Endothelial cell (in vitro differentiated cells): ENCODE results near the gene TIMM8B. TPM values are rescaled to one million over a fixed set of nuclear protein-coding genes. Genes with fewer than 3 reads are reported as not detected.
"Not testable (repeated sequence)": the region's sequence is repeated elsewhere in the genome, so short reads cannot be mapped to it uniquely, and the experiment has no call there.

Experiments used
- DNase-seq: peaks from one replicate; pipeline ENCODE4 v3.0.0; 2021; ENCODE audit warnings: low spot score
- H3K27ac Mint-ChIP-seq: one replicate; pipeline ENCODE4 v1.8.0; 2021; ENCODE audit warnings: mixed read lengths, inconsistent platforms; ENCODE audit not compliant: unreplicated experiment
- H3K27me3 Mint-ChIP-seq: one replicate; pipeline ENCODE4 v1.8.0; 2021; ENCODE audit warnings: mild to moderate bottlenecking, moderate library complexity, mixed read lengths, inconsistent platforms; ENCODE audit not compliant: unreplicated experiment
- H3K36me3 Mint-ChIP-seq: one replicate; pipeline ENCODE4 v1.8.0; 2021; ENCODE audit warnings: mild to moderate bottlenecking, low read depth, mixed read lengths, inconsistent platforms; ENCODE audit not compliant: unreplicated experiment
- H3K4me1 Mint-ChIP-seq: one replicate; pipeline ENCODE4 v1.8.0; 2021; ENCODE audit warnings: mild to moderate bottlenecking, mixed read lengths, inconsistent platforms; ENCODE audit not compliant: unreplicated experiment
- H3K4me3 Mint-ChIP-seq: one replicate; pipeline ENCODE4 v1.8.0; 2021; ENCODE audit warnings: mild to moderate bottlenecking, mixed read lengths, inconsistent platforms; ENCODE audit not compliant: unreplicated experiment
- H3K9me3 Mint-ChIP-seq: one replicate; pipeline ENCODE4 v1.8.0; 2021; ENCODE audit warnings: mixed read lengths, inconsistent platforms; ENCODE audit not compliant: unreplicated experiment
- CTCF ChIP-seq: fragments of 200-600 bp; sonication (generic); IDR thresholded peaks from one replicate; pipeline ENCODE4 v1.5.0; 2021; ENCODE audit warnings: antibody characterized with exemption; ENCODE audit not compliant: unreplicated experiment
- total RNA-seq: library from RNA; stranded (reverse); fragmentation: NEBNext Ultra II Directional; extraction: Animal tissue kit (Norgen Biotek cat#: 25700); gene quantifications from one replicate; pipeline ENCODE4 v1.2.1, GENCODE V29; 2021; ENCODE audit not compliant: unreplicated experiment

The TIMM8B gene
- total RNA-seq, 1 donor from 2014 or later, result 49.6 TPM

GRCh38 chr11:112057170-112057569 lies 29.4 kb downstream of the TIMM8B start:
- H3K4me3 Mint-ChIP-seq, result no peak overlapping the region
- no peak for TF ChIP-seq CTCF
- H3K27ac Mint-ChIP-seq, result no peak overlapping the region
- DNase-seq, result no peak
- no peaks in the 10 kb centered on the region for H3K9me3 Mint-ChIP-seq
- no peaks in the 10 kb centered on the region for H3K27me3 Mint-ChIP-seq
- H3K4me1 Mint-ChIP-seq, result no peaks in the 10 kb centered on the region
- peaks cover 12% of the 10 kb centered on the region for H3K36me3 Mint-ChIP-seq

GRCh38 chr11:112051768-112052167 lies 34.8 kb downstream of the TIMM8B start:
- Mint-ChIP-seq H3K36me3 (peaks cover 29% of the 10 kb centered on the region), H3K27ac (no peak overlapping the region), H3K4me1 (no peaks in the 10 kb centered on the region), H3K4me3 (no peak overlapping the region), H3K27me3 (no peaks in the 10 kb centered on the region), H3K9me3 (no peaks in the 10 kb centered on the region)
- TF ChIP-seq CTCF, result no peak
- no peak for DNase-seq

- no peaks in the 10 kb centered on the region for H3K4me1 Mint-ChIP-seq
- H3K27me3 Mint-ChIP-seq, result no peaks in the 10 kb centered on the region
- no peak overlapping the region for H3K27ac Mint-ChIP-seq
- TF ChIP-seq CTCF, result no peak
- H3K36me3 Mint-ChIP-seq, result peaks cover 26% of the 10 kb centered on the region
- no peak overlapping the region for H3K4me3 Mint-ChIP-seq
- no peaks in the 10 kb centered on the region for H3K9me3 Mint-ChIP-seq
- no peak for DNase-seq
These were observed 35.8 kb downstream of the TIMM8B start for GRCh38 chr11:112050721-112051120.

- Mint-ChIP-seq H3K36me3 (peaks cover 27% of the 10 kb centered on the region), H3K27ac (no peak overlapping the region), H3K4me1 (no peaks in the 10 kb centered on the region), H3K4me3 (no peak overlapping the region), H3K9me3 (no peaks in the 10 kb centered on the region), H3K27me3 (no peaks in the 10 kb centered on the region)
- DNase-seq, result no peak
- no peak for TF ChIP-seq CTCF
These were observed 36.8 kb downstream of the TIMM8B start for GRCh38 chr11:112049777-112050176.

GRCh38 chr11:112048256-112048655 lies 38.3 kb downstream of the TIMM8B start:
- not testable (repeated sequence) for H3K9me3 Mint-ChIP-seq, H3K4me3 Mint-ChIP-seq, H3K4me1 Mint-ChIP-seq, H3K27ac Mint-ChIP-seq, DNase-seq, H3K27me3 Mint-ChIP-seq
- H3K36me3 Mint-ChIP-seq, result peaks cover 33% of the 10 kb centered on the region

- H3K27me3 Mint-ChIP-seq, H3K9me3 Mint-ChIP-seq, H3K4me1 Mint-ChIP-seq, DNase-seq, H3K27ac Mint-ChIP-seq: not testable (repeated sequence)
- peak overlapping the region; percentile 80 for H3K4me3 Mint-ChIP-seq
- peaks cover 31% of the 10 kb centered on the region for H3K36me3 Mint-ChIP-seq
These were observed 39.9 kb downstream of the TIMM8B start for GRCh38 chr11:112046647-112047046.
